K562 (cell line): Measurements from ENCODE around the gene PDE11A. TPM values are rescaled to one million over a fixed set of nuclear protein-coding genes. Genes with fewer than 3 reads are reported as not detected.

Source experiments
- ASH1L ChIP-seq: fragments of 450-650 bp; IDR thresholded peaks from 2 replicates; pipeline ENCODE4 v1.6.1; 2018; ENCODE audit warnings: borderline replicate concordance, mild to moderate bottlenecking, low read depth; ENCODE audit not compliant: partially characterized antibody
- CREBBP ChIP-seq: IDR thresholded peaks from one replicate; pipeline ENCODE4 v1.6.1; 2012; ENCODE audit warnings: low read depth, mild to moderate bottlenecking, control low read depth, inconsistent platforms, low read length
- DPF2 ChIP-seq: fragments of 450-650 bp; IDR thresholded peaks from 2 replicates; pipeline ENCODE4 v1.6.1; 2016
- EP400 ChIP-seq: fragments of 450-650 bp; IDR thresholded peaks from 2 replicates; pipeline ENCODE4 v1.6.1; 2017; ENCODE audit warnings: antibody characterized with exemption, mild to moderate bottlenecking, moderate library complexity
- HNRNPLL ChIP-seq: fragments of 200-400 bp; formaldehyde crosslinking; IDR thresholded peaks from 2 replicates; pipeline ENCODE4 v1.6.1; 2017; ENCODE audit warnings: low read length, low read depth, mild to moderate bottlenecking; ENCODE audit not compliant: poor library complexity, severe bottlenecking
- KDM1A ChIP-seq, 2 experiments: fragments of 450-650 bp; IDR thresholded peaks; 2 replicates each; pipeline ENCODE4 v1.6.1; 2016; ENCODE audit warnings: mild to moderate bottlenecking in 2 of 2
- LARP7 ChIP-seq: fragments of 450-650 bp; IDR thresholded peaks from 2 replicates; pipeline ENCODE4 v1.6.1; 2016
- LEF1 ChIP-seq: fragments of 450-650 bp; IDR thresholded peaks from 2 replicates; pipeline ENCODE4 v1.6.1; 2016; ENCODE audit warnings: mild to moderate bottlenecking
- NFRKB ChIP-seq: fragments of 450-650 bp; IDR thresholded peaks from 2 replicates; pipeline ENCODE4 v1.6.1; 2016; ENCODE audit warnings: low read depth
- NFXL1 ChIP-seq: fragments of 450-650 bp; formaldehyde crosslinking; IDR thresholded peaks from 2 replicates; pipeline ENCODE4 v1.4.0; 2021; ENCODE audit warnings: mild to moderate bottlenecking
- PTRF ChIP-seq: fragments of 450-650 bp; IDR thresholded peaks from 2 replicates; pipeline ENCODE4 v1.6.1; 2016; ENCODE audit warnings: mild to moderate bottlenecking, missing genetic modification characterization, missing compliant biosample characterization
- XRCC4 ChIP-seq: IDR thresholded peaks from one replicate; pipeline ENCODE4 v1.6.1; 2011; ENCODE audit not compliant: insufficient read depth, insufficient read length; ENCODE audit errors: extremely low read depth
- ZBTB1 ChIP-seq: sonication (generic); formaldehyde crosslinking; IDR thresholded peaks from 2 replicates; pipeline ENCODE4 v1.8.1; 2023; ENCODE audit warnings: missing genetic modification reagents, low read depth, mild to moderate bottlenecking, borderline replicate concordance
- ZNF175 ChIP-seq: fragments of 200-800 bp; sonication (Bioruptor generic); IDR thresholded peaks from 2 replicates; pipeline ENCODE4 v1.6.1; 2016; ENCODE audit warnings: low read depth, mild to moderate bottlenecking, missing genetic modification characterization, missing compliant biosample characterization
- ZNF217 ChIP-seq: sonication (generic); formaldehyde crosslinking; IDR thresholded peaks from 2 replicates; pipeline ENCODE4 v1.8.0; 2022; ENCODE audit warnings: mild to moderate bottlenecking, missing genetic modification reagents
- ZNF232 ChIP-seq: sonication (generic); formaldehyde crosslinking; IDR thresholded peaks from 2 replicates; pipeline ENCODE4 v1.8.0; 2022; ENCODE audit warnings: mild to moderate bottlenecking, missing genetic modification reagents
- ZNF444 ChIP-seq: fragments of 250-450 bp; sonication (Bioruptor Pico); IDR thresholded peaks from 2 replicates; pipeline ENCODE4 v1.4.0; 2020; ENCODE audit warnings: mild to moderate bottlenecking, moderate library complexity
- polyA plus RNA-seq, 8 experiments: library from polyadenylated mRNA; depleted of rRNA in 4 of 8; stranded (reverse) in 5 of 8; unstranded in 3 of 8; fragments of >200 nt; fragmentation: Nextera tagmentation in 2 of 8; fragmentation: Illumina TruSeq in 1 of 8; extraction: Ambion mirVana in 2 of 8; extraction: Trizol in 1 of 8; gene quantifications; 2 replicates each; pipeline versions ENCODE4 v1.2.1 to v1.2.3, GENCODE V29; 2011 to 2014; ENCODE audit warnings: inconsistent platforms in 1 of 8, missing spikeins in 1 of 8
- total RNA-seq, 7 experiments: library from RNA; depleted of rRNA in 6 of 7; stranded (reverse); fragments of >200 nt in 6 of 7; fragmentation: Illumina TruSeq in 2 of 7; extraction: Trizol in 2 of 7; gene quantifications; 2 replicates each; pipeline versions ENCODE4 v1.2.1 to v1.2.3, GENCODE V29; 2011 to 2021; ENCODE audit warnings: low replicate concordance in 1 of 7
- TF ChIP-seq, protein P1 (sequence below): sonication (generic); formaldehyde crosslinking; IDR thresholded peaks from 2 replicates; pipeline ENCODE4 v1.8.0; 2022; ENCODE audit warnings: mild to moderate bottlenecking, missing genetic modification reagents, borderline replicate concordance

PDE11A gene
- total and polyA plus RNA-seq, 9 of the 15 experiments (the other 6 are each of a cell fraction or from before 2014, with no cell fraction given), result 3.2 to 22.1 (median 5.7) TPM

DNA sequence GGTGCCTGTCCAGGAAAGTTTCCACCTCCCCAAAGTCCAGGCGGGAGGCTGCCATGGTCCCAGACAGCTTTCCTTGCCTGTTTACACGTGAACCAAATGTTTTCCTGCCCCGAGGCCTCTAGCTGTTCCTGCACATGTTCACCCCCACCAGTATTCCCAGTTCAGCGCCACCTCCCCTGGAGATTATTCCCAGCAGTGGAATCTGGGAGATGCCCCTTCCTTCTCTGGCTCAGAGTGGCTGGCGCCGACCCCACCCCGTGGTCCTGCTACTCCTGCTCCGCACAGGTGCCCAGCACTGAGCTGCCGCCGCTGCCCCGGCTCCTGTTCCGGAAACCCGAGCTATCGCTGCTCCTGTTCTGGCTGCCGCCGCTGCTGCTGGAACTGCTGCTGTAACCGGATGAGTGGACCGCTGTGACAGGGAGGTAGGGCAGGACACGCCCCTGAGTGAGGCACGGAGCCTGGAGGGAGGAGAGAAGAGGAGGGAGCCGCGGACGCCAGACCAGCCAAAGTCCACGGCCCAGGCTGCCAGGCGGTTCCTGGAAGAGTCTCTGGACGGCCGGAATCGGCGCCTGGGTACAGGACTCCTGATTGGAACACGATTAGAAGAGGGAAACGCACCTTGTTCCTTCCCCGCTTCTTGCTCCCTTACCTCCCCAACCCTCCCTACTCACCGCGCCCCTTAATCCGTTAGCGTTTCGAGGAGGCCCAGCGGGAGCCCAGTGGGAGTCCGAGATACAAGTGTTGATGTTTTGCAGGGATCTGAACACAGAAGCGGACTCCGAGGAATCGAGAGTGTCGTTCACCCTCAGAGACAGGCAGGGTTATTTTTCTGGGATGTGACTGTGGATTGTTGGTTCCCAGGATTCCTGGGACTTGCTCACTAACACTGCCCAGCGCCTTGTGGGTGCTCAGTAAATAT, at the start of gene PDE11A (continued):
- TF ChIP-seq ZBTB1 (CRISPR knock-in tag), result 0 out of 2 replicates have a peak, but pooled peaks have one; percentile 74
- no peak for TF ChIP-seq ASH1L
- TF ChIP-seq KDM1A (IDR thresholded peaks at IDR 0.05), result no peak
- TF ChIP-seq CREBBP, result no peak
- peak; percentile 51 for TF ChIP-seq HNRNPLL
- TF ChIP-seq DPF2, result peak; percentile 52; the same call in 1 of the 2 replicates
- peak; percentile 70 for TF ChIP-seq ZNF175 (CRISPR knock-in tag)
- TF ChIP-seq ZNF444 (CRISPR knock-in tag), result no peak
- TF ChIP-seq ZNF232 (CRISPR knock-in tag), result no peak
- no peak for TF ChIP-seq XRCC4
- no peak; the same call in 1 of the 2 replicates for TF ChIP-seq EP400
- TF ChIP-seq NFRKB, result 0 out of 2 replicates have a peak, but pooled peaks have one; percentile 29
- TF ChIP-seq LARP7, result 0 out of 2 replicates have a peak, but pooled peaks have one; percentile 17
- no peak for TF ChIP-seq NFXL1
- TF ChIP-seq, protein P1, sequence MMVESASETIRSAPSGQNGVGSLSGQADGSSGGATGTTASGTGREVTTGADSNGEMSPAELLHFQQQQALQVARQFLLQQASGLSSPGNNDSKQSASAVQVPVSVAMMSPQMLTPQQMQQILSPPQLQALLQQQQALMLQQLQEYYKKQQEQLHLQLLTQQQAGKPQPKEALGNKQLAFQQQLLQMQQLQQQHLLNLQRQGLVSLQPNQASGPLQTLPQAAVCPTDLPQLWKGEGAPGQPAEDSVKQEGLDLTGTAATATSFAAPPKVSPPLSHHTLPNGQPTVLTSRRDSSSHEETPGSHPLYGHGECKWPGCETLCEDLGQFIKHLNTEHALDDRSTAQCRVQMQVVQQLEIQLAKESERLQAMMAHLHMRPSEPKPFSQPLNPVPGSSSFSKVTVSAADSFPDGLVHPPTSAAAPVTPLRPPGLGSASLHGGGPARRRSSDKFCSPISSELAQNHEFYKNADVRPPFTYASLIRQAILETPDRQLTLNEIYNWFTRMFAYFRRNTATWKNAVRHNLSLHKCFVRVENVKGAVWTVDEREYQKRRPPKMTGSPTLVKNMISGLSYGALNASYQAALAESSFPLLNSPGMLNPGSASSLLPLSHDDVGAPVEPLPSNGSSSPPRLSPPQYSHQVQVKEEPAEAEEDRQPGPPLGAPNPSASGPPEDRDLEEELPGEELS, result 0 out of 2 replicates have a peak, but pooled peaks have one; percentile 38
- no peak for TF ChIP-seq LEF1
- TF ChIP-seq PTRF (tag), result no peak
- TF ChIP-seq ZNF217 (CRISPR knock-in tag), result no peak
